K562 (cell line): Measurements from ENCODE around the gene MFAP1. TPM values are rescaled to one million over a fixed set of nuclear protein-coding genes. Genes with fewer than 3 reads are reported as not detected.

Experiments
- BRF1 ChIP-seq: IDR thresholded peaks from 3 replicates; pipeline ENCODE4 v1.6.1; 2011; ENCODE audit warnings: borderline replicate concordance, mild to moderate bottlenecking; ENCODE audit not compliant: insufficient read length; ENCODE audit errors: extremely low read depth
- C11orf30 ChIP-seq: fragments of 450-650 bp; IDR thresholded peaks from 2 replicates; pipeline ENCODE4 v1.6.1; 2016; ENCODE audit warnings: low read depth, mild to moderate bottlenecking
- CBX2 ChIP-seq: fragments of 200-600 bp; sonication (generic); IDR thresholded peaks from one replicate; pipeline ENCODE4 v1.6.1; 2012; ENCODE audit warnings: mild to moderate bottlenecking, low read length, inconsistent platforms; ENCODE audit not compliant: insufficient read depth, poor library complexity, severe bottlenecking
- CREBBP ChIP-seq: IDR thresholded peaks from one replicate; pipeline ENCODE4 v1.6.1; 2012; ENCODE audit warnings: low read depth, mild to moderate bottlenecking, control low read depth, inconsistent platforms, low read length
- HMG20A ChIP-seq: fragments of 450-650 bp; formaldehyde crosslinking; conservative IDR thresholded peaks from 2 replicates; pipeline ENCODE4 v1.4.0; 2020; ENCODE audit warnings: mild to moderate bottlenecking, mixed read lengths
- MED1 ChIP-seq: sonication (generic); formaldehyde crosslinking; IDR thresholded peaks from 2 replicates; pipeline ENCODE4 v1.8.1; 2023; ENCODE audit warnings: missing genetic modification reagents, borderline replicate concordance
- NFRKB ChIP-seq: fragments of 450-650 bp; IDR thresholded peaks from 2 replicates; pipeline ENCODE4 v1.6.1; 2016; ENCODE audit warnings: low read depth
- NR4A1 ChIP-seq, 2 experiments: fragments of 250-450 bp in 1 of 2; fragments of 450-650 bp in 1 of 2; sonication (Bioruptor Pico) in 1 of 2; IDR thresholded peaks; 2 replicates each; pipeline versions ENCODE4 v1.4.0 to v1.6.1; 2016 to 2020; ENCODE audit warnings: mild to moderate bottlenecking in 2 of 2, missing compliant biosample characterization in 1 of 2, missing genetic modification characterization in 1 of 2, moderate library complexity in 1 of 2
- RBM22 ChIP-seq: fragments of 200-400 bp; formaldehyde crosslinking; IDR thresholded peaks from 2 replicates; pipeline ENCODE4 v1.6.1; 2018; ENCODE audit warnings: low read length, low read depth; ENCODE audit not compliant: poor library complexity, severe bottlenecking
- YBX1 ChIP-seq: fragments of 450-650 bp; IDR thresholded peaks from 2 replicates; pipeline ENCODE4 v1.7.1; 2016; ENCODE audit warnings: mild to moderate bottlenecking
- ZNF316 ChIP-seq: fragments of 450-650 bp; IDR thresholded peaks from 2 replicates; pipeline ENCODE4 v1.6.1; 2016
- ZNF668 ChIP-seq: fragments of 250-450 bp; sonication (Bioruptor Pico); IDR thresholded peaks from 2 replicates; pipeline ENCODE4 v1.8.0; 2022; ENCODE audit warnings: mild to moderate bottlenecking, inconsistent platforms
- polyA plus RNA-seq, 8 experiments: library from polyadenylated mRNA; depleted of rRNA in 4 of 8; stranded (reverse) in 5 of 8; unstranded in 3 of 8; fragments of >200 nt; fragmentation: Nextera tagmentation in 2 of 8; fragmentation: Illumina TruSeq in 1 of 8; extraction: Ambion mirVana in 2 of 8; extraction: Trizol in 1 of 8; gene quantifications; 2 replicates each; pipeline versions ENCODE4 v1.2.1 to v1.2.3, GENCODE V29; 2011 to 2014; ENCODE audit warnings: inconsistent platforms in 1 of 8, missing spikeins in 1 of 8
- total RNA-seq, 7 experiments: library from RNA; depleted of rRNA in 6 of 7; stranded (reverse); fragments of >200 nt in 6 of 7; fragmentation: Illumina TruSeq in 2 of 7; extraction: Trizol in 2 of 7; gene quantifications; 2 replicates each; pipeline versions ENCODE4 v1.2.1 to v1.2.3, GENCODE V29; 2011 to 2021; ENCODE audit warnings: low replicate concordance in 1 of 7
- TF ChIP-seq, protein P1 (sequence below), 2 experiments: fragments of 450-650 bp; conservative IDR thresholded peaks; 2 replicates each; pipeline ENCODE4 v1.6.1; 2017; ENCODE audit warnings: mild to moderate bottlenecking in 2 of 2, moderate library complexity in 2 of 2
- TF ChIP-seq, protein P2 (sequence below): sonication (generic); formaldehyde crosslinking; IDR thresholded peaks from 2 replicates; pipeline ENCODE4 v1.8.1; 2023; ENCODE audit warnings: missing genetic modification reagents, mild to moderate bottlenecking, borderline replicate concordance
- TF ChIP-seq, protein P3 (sequence below): fragments of 250-450 bp; sonication (Bioruptor Pico); IDR thresholded peaks from 2 replicates; pipeline ENCODE4 v1.4.0; 2020

The MFAP1 gene
- total and polyA plus RNA-seq, 9 of the 15 experiments (the other 6 are each of a cell fraction or from before 2014, with no cell fraction given), result 34.9 to 64.1 (median 48.2) TPM

DNA sequence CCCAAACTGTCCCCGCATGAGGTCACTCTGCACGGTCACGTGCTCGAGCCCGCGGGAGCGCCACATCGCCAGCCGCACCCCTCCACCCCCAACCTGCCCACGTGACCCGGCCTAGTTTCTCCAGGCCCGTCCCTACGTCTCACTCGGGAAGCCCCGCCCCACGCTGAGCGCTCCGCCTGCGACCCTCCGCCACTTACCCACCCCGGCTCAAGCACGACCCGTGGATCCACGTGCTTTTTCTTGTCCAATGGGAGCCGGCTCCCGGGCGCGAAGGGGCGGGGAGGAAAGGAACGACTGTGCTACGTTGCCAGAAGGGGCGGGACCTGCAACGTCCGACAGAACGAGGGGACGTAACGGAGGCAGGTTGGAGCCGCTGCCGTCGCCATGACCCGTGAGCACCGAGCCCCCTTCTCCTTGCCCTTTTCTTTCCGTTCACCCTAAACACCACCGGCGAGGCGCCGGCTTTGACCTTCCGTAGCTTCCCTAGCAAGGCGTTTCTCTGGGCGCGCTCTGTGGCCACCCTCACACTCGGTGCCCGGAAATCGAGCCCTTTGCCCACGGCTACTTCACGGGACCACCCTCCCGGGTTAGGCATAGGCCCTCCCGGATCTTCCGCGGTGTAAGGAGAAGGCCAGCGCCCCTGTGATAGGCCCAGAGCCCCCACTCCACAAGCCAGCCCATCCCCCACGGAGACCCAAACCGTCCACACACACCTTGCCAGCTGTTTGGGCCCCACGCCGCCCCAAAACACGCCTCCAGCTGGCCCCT, 32.3 kb downstream of the MFAP1 start, which contains the start of gene SERF2 (continued):
- TF ChIP-seq BRF1, result no peak
- TF ChIP-seq, protein P1, sequence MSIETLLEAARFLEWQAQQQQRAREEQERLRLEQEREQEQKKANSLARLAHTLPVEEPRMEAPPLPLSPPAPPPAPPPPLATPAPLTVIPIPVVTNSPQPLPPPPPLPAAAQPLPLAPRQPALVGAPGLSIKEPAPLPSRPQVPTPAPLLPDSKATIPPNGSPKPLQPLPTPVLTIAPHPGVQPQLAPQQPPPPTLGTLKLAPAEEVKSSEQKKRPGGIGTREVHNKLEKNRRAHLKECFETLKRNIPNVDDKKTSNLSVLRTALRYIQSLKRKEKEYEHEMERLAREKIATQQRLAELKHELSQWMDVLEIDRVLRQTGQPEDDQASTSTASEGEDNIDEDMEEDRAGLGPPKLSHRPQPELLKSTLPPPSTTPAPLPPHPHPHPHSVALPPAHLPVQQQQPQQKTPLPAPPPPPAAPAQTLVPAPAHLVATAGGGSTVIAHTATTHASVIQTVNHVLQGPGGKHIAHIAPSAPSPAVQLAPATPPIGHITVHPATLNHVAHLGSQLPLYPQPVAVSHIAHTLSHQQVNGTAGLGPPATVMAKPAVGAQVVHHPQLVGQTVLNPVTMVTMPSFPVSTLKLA (conservative IDR thresholded peaks at IDR 0.05), result peak; percentile 97
- no peak for TF ChIP-seq CREBBP
- TF ChIP-seq HMG20A (CRISPR knock-in tag), result no peak
- TF ChIP-seq ZNF668 (CRISPR knock-in tag), result no peak
- no peak for TF ChIP-seq CBX2
- no peak for TF ChIP-seq RBM22
- TF ChIP-seq C11orf30, result no peak; the same call in 1 of the 2 replicates
- TF ChIP-seq, protein P2, sequence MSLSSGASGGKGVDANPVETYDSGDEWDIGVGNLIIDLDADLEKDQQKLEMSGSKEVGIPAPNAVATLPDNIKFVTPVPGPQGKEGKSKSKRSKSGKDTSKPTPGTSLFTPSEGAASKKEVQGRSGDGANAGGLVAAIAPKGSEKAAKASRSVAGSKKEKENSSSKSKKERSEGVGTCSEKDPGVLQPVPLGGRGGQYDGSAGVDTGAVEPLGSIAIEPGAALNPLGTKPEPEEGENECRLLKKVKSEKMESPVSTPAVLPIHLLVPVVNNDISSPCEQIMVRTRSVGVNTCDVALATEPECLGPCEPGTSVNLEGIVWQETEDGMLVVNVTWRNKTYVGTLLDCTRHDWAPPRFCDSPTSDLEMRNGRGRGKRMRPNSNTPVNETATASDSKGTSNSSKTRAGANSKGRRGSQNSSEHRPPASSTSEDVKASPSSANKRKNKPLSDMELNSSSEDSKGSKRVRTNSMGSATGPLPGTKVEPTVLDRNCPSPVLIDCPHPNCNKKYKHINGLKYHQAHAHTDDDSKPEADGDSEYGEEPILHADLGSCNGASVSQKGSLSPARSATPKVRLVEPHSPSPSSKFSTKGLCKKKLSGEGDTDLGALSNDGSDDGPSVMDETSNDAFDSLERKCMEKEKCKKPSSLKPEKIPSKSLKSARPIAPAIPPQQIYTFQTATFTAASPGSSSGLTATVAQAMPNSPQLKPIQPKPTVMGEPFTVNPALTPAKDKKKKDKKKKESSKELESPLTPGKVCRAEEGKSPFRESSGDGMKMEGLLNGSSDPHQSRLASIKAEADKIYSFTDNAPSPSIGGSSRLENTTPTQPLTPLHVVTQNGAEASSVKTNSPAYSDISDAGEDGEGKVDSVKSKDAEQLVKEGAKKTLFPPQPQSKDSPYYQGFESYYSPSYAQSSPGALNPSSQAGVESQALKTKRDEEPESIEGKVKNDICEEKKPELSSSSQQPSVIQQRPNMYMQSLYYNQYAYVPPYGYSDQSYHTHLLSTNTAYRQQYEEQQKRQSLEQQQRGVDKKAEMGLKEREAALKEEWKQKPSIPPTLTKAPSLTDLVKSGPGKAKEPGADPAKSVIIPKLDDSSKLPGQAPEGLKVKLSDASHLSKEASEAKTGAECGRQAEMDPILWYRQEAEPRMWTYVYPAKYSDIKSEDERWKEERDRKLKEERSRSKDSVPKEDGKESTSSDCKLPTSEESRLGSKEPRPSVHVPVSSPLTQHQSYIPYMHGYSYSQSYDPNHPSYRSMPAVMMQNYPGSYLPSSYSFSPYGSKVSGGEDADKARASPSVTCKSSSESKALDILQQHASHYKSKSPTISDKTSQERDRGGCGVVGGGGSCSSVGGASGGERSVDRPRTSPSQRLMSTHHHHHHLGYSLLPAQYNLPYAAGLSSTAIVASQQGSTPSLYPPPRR (CRISPR knock-in tag), result peak; percentile 91
- TF ChIP-seq, protein P3, sequence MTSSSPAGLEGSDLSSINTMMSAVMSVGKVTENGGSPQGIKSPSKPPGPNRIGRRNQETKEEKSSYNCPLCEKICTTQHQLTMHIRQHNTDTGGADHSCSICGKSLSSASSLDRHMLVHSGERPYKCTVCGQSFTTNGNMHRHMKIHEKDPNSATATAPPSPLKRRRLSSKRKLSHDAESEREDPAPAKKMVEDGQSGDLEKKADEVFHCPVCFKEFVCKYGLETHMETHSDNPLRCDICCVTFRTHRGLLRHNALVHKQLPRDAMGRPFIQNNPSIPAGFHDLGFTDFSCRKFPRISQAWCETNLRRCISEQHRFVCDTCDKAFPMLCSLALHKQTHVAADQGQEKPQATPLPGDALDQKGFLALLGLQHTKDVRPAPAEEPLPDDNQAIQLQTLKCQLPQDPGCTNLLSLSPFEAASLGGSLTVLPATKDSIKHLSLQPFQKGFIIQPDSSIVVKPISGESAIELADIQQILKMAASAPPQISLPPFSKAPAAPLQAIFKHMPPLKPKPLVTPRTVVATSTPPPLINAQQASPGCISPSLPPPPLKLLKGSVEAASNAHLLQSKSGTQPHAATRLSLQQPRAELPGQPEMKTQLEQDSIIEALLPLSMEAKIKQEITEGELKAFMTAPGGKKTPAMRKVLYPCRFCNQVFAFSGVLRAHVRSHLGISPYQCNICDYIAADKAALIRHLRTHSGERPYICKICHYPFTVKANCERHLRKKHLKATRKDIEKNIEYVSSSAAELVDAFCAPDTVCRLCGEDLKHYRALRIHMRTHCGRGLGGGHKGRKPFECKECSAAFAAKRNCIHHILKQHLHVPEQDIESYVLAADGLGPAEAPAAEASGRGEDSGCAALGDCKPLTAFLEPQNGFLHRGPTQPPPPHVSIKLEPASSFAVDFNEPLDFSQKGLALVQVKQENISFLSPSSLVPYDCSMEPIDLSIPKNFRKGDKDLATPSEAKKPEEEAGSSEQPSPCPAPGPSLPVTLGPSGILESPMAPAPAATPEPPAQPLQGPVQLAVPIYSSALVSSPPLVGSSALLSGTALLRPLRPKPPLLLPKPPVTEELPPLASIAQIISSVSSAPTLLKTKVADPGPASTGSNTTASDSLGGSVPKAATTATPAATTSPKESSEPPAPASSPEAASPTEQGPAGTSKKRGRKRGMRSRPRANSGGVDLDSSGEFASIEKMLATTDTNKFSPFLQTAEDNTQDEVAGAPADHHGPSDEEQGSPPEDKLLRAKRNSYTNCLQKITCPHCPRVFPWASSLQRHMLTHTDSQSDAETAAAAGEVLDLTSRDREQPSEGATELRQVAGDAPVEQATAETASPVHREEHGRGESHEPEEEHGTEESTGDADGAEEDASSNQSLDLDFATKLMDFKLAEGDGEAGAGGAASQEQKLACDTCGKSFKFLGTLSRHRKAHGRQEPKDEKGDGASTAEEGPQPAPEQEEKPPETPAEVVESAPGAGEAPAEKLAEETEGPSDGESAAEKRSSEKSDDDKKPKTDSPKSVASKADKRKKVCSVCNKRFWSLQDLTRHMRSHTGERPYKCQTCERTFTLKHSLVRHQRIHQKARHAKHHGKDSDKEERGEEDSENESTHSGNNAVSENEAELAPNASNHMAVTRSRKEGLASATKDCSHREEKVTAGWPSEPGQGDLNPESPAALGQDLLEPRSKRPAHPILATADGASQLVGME, result 0 out of 2 replicates have a peak, but pooled peaks have one; percentile 40
- no peak for TF ChIP-seq NR4A1 (CRISPR knock-in tag; IDR thresholded peaks at IDR 0.05)
- TF ChIP-seq NR4A1 (tag; IDR thresholded peaks at IDR 0.05), result no peak
- TF ChIP-seq ZNF316, result peak; percentile 14; the same call in 1 of the 2 replicates
- peak; percentile 86 for TF ChIP-seq NFRKB
- TF ChIP-seq MED1 (CRISPR knock-in tag), result 0 out of 2 replicates have a peak, but pooled peaks have one; percentile 30
- no peak for TF ChIP-seq YBX1
